DMS 273 (cell line): ENCODE data around the gene RASGRP2.

ENCODE experiments used
- DNase-seq: peaks from one replicate; lab custom pipeline; 2025; ENCODE audit not compliant: unreplicated experiment; lab: John Stamatoyannopoulos, UW

Gene RASGRP2

GRCh38 chr11:64742087-64742888 is 1.7 kb downstream of the RASGRP2 start:
- peak; percentile 52 for DNase-seq

DNA sequence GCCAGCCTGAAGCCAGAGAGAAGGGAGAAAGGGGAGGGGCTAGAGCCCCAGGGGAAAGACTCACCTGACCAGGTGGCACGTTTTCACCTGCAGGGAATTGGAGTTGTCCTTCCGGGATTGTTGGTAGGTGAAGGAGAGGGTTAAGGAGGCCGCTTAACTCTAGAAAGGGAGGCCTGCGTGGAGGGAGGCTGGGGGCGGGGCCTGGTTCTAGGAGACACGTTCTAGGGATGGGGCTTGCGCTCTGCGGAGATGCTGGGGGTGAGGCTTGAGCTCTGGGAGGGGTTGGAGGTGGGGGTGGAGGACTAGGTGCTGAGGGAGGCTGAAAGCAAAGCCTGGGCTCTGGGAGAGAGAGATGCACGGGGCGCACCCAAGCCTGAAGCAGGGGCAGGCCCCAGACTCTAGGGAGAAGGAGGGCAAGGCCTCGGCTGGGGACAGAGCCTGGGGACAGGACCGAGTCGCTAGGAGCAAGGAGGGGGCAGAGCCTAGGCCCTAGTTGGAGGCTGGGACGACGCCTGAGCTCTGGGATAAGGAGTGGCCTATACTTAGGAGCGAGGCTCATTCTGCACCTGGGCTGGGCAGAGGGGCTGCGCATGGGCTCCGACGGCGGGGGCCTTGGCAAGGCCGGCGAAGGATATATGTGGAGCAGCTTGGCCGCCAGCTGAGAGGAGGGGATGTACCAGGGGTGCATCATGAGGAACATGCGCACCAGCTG is 2.4 kb downstream of the RASGRP2 start:
- DNase-seq: no peak

GRCh38 chr11:64739871-64740270 is 4.1 kb downstream of the RASGRP2 start:
- no peak for DNase-seq

DNA sequence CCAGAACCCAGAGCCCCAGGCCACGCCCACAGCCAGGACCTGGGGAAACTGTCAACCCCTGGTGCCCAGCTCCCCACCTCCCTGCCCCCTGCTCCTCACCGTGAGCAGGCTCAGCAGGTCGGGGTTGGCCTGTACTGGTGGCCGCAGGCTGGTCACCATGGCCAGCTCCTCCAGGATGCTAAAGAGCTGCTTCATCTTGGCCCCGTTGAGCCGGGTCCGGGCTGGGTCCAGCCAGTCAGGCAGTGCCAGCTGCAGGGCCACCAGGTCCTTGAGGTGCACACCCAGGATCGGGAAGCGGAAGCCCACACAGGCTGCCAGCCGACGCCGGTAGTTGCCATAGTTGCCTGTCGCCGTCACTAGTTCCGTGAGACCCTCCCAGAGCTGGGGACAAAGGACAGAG is 7.3 kb downstream of the RASGRP2 start:
- no peak for DNase-seq

GRCh38 chr11:64735725-64736259 is 8.2 kb downstream of the RASGRP2 start:
- DNase-seq: no peak

GRCh38 chr11:64734811-64735724 is 8.9 kb downstream of the RASGRP2 start:
- peak; percentile 63 for DNase-seq

- no peak for DNase-seq
These were observed 12.3 kb downstream of the RASGRP2 start for GRCh38 chr11:64731601-64732000.

- no peak for DNase-seq
These were observed 14.0 kb downstream of the RASGRP2 start for GRCh38 chr11:64729851-64730382.

GRCh38 chr11:64728757-64729365 is 15.1 kb downstream of the RASGRP2 start:
- no peak for DNase-seq

- DNase-seq: no peak
These were observed 16.9 kb downstream of the RASGRP2 start for GRCh38 chr11:64726867-64727530.

DNA sequence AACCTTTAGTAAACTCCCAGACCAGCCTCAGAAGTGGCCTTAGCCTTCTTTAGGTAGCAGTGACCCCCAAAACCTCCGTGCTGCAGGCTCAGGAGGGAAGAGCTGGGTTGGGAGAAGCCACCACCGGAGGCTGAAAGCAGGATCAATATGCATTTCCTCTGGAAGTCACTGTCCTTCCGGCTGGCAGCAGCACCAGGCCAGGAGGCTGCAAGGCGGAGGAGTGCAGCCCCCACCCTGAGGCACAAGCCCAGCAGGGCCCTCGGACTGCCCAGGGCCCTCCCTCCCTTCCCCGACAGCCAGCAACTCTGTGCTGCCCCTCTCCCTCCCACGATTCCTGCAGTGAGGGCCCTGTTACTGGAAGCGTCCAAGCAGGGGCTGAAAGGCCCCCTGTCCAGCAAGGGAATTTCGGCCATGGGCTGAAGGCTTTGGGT is 17.7 kb downstream of the RASGRP2 start:
- DNase-seq: no peak

DNA sequence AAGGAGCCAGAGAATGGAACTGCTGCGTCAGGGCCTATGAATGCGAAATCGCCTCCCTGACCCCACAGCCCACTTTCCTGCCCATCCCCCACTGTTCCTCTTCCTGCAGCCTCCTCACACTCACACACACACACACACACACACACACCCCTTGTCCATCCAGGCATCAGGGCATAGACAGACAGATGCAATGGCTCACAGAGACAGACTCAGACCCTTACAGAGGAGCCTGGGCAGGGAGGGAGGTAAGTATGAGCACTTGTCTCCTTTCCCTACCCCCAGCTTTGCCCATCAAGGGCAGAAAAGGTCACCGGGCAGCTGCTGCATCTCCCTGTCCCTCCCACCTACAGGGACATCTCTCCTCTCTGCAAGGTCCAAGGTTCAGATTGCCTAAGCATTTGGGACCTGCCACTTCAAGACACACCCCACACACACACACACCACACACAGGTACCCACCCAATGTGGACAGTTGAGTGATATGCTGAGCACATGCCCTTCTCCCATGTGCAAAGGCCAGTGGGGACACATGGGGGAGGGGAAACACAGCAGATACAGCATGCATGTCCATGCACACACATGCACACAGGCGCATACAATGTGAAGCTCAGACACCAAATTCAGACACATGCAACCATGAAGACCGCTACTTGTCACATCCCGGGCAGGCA is 18.9 kb downstream of the RASGRP2 start:
- no peak for DNase-seq

- DNase-seq: no peak
These were observed 19.8 kb downstream of the RASGRP2 start for GRCh38 chr11:64723907-64724862.

GRCh38 chr11:64723117-64723906 is 20.6 kb downstream of the RASGRP2 start, which contains the start of gene NRXN2:
TSS of gene NRXN2 (minus strand) at chr11:64723197. CDS start at chr11:64713699, 9,498 bp downstream.
- peak; percentile 87 for DNase-seq

DNA sequence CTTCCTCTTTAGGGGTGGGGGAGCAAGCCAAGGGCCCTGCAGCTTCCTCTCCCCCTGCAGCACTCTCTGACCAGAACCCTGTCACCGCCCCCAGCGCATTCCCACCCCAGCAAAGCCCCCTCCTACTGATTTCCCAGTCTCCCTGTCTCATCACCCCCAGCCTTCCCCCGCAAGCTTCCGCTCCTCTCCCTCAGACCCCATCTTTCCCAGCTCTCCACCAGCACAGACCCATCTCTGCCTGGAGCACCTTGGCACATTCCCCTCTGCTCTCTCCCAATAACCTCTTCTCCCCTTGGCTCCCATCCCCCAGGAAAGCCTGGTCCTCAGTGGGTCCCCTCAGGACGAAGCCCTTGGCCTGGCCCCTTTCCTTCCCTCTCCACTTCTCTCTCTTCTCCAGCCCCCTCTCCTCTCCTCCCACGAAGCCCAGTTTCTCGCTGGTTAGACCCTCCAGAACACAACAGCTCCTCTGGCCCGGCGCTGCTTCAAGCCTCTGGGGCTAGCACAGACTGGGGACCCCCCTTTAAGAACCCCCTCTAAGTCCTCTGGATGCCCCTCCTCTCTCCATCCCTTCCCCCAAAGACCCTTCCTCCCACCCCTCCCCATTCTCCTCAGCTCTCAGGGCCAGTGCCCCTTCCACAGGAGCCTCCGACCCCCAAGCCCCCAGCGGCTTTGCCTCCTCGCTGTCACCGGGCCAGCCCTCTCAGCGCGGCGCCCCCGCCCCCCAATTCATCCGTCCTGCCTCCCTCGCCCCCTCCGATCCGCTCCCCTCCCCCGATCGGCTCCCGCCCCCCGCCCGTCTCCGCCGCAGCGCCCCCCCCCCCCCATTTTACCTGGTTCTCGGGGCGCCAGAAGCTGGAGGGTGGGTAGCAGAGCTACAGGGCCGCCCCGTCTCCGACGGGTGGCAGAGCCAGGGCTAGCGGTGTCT is 21.5 kb downstream of the RASGRP2 start:
- DNase-seq: no peak

GRCh38 chr11:64721359-64721699 is 22.6 kb downstream of the RASGRP2 start:
- DNase-seq: no peak
